Liver (tissue), 3 donors: ENCODE data around the gene SLC6A11.

Source experiments
- TF ChIP-seq, protein P1 (sequence below): fragments of 150-350 bp; IDR thresholded peaks from 2 replicates; pipeline ENCODE4 v1.5.1; 2017; ENCODE audit warnings: improper control_type of control experiment, low read depth, low read length; ENCODE audit not compliant: missing input control
- TF ChIP-seq, protein P2 (sequence below): IDR thresholded peaks from 2 replicates; pipeline ENCODE4 v1.6.1; 2016; ENCODE audit warnings: antibody characterized with exemption
- donor health status: healthy.
- donor health status: healthy.

GRCh38 chr3:10806006-10806405 lies 10.0 kb upstream of the SLC6A11 start:
- TF ChIP-seq, protein P1, sequence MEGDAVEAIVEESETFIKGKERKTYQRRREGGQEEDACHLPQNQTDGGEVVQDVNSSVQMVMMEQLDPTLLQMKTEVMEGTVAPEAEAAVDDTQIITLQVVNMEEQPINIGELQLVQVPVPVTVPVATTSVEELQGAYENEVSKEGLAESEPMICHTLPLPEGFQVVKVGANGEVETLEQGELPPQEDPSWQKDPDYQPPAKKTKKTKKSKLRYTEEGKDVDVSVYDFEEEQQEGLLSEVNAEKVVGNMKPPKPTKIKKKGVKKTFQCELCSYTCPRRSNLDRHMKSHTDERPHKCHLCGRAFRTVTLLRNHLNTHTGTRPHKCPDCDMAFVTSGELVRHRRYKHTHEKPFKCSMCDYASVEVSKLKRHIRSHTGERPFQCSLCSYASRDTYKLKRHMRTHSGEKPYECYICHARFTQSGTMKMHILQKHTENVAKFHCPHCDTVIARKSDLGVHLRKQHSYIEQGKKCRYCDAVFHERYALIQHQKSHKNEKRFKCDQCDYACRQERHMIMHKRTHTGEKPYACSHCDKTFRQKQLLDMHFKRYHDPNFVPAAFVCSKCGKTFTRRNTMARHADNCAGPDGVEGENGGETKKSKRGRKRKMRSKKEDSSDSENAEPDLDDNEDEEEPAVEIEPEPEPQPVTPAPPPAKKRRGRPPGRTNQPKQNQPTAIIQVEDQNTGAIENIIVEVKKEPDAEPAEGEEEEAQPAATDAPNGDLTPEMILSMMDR, result no peak
- TF ChIP-seq, protein P2, sequence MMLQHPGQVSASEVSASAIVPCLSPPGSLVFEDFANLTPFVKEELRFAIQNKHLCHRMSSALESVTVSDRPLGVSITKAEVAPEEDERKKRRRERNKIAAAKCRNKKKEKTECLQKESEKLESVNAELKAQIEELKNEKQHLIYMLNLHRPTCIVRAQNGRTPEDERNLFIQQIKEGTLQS, result no peak
